Hematopoietic multipotent progenitor cell treated with erythropoietin and hydrocortisone succinate and interleukin-3 and kit ligand, for 8 days (in vitro differentiated cells): ENCODE measurements around the gene PFDN1.

Experiments used
- DNase-seq: peaks from one replicate; pipeline ENCODE4 v3.0.0-alpha.2; 2015

Gene PFDN1

DNA sequence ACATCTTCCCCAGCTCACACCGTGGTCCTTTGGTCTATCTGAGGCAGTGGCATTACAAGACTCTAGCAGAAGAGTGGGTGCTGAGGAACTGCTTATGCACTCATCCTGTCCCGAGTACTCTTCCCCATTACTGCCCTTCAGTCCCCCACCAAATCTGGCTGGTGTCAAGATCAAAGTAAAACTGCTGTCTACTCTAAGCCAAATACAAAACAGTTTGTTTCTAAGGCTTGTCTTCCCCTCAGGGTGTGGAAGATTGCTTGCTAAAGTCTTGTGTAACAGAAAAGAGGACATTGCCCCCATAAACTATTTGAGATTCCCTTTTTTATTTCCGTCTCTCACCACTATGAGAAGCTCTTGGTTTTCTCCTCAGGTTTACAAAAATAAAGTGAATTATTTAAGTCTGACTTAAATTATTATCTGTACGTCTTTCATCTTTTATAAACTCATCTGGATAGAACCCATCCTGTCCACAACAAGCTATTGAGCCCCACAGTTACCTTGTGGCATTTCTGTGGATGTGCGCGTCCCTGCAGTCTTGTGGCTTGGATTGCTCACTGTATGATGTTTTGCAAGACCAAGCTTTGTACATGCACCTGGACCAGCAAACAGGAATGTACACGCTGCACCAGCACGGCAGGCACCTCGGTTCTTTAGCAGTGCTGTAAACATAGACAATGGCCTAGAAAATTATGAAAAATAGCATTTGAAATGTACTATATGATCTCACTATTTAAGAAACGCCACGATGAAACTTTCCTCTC lies 66.9 kb downstream of the PFDN1 start:
- DNase-seq: no peak

GRCh38 chr5:140234377-140234989 lies 68.4 kb downstream of the PFDN1 start:
- no peak for DNase-seq

DNA sequence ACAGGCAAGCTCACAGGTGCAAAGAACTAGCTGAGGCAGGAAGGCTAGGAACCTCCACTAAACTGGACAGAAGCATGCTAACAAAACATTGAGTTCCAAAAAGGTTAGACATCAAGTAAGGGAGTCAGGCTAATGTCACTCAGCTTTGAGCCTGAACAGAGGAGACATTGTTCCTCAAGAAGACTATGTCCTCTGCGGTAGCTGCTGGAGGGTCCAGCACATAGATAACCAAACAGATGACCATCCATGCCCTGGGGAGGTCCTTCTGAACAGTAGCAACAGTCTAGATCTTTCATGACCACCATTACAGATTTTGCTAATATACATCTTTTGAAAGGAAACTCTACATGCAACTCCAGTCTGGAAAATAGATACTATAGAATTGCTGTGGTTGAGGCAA lies 70.2 kb downstream of the PFDN1 start:
- DNase-seq: no peak

DNA sequence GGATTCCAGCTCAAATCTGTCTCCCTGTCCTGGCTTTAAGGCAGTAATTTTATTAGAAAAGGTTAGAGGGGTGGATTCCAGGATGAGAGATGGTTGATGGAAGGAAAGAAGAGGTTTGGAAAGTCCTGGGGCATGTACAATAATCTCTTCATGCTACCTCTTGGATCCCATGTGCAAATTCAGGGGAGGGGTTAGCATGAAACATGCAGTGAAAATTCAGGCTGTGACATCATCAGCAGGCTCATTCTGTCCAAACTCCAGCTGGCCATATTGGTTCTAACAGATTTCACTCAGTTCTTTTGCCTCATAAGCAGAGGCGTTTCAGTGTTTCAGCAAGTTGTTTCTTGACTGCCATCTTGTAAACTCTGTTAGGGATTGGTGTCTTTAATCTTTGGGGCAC lies 72.5 kb downstream of the PFDN1 start:
- no peak for DNase-seq

DNA sequence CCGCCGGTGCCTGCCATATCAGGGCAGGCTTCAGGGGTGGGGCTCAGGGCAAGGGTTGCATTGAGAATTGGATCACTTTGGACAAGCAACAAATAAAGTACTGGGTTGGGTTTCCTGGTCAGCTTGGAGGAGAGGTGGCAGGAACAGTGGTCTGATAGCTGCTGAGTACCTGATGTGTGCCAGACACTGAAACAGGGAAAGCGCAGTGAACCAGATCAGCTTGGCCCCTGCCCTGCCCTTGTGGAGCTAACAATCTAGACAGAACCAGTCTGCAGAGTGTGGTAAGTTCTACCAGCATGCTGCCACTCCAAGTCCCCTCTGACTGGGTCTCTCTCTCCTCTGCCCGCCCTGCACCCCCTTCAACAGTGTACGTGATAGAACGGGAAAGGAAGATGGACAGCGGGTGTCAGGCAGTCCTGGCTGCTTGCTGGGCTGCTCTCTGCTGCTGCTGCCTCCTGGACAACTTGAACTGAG lies 74.5 kb downstream of the PFDN1 start:
- DNase-seq: no peak

DNA sequence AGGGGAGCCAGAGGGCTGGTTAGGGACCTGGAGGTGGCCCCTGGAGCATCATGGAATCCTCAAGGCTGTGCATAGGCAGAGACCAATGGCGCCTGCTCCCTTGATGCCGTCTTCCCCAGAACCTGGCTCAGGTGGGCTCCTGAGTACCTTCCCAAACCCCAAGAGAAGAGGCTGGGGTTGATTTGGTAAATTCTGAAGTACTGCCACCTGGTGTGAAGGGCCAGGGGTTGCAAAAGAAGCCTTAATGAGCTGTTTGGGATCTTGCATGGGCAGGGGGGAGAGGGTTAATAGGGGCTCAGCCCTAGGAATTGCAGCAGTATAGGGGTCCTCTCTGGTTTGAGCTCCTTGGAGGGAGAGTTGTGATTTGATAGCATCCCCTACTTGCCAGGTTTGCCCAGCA lies 75.9 kb downstream of the PFDN1 start:
- DNase-seq: no peak

- no peak for DNase-seq
Observed at GRCh38 chr5:140225396-140225795, 77.5 kb downstream of the PFDN1 start.

DNA sequence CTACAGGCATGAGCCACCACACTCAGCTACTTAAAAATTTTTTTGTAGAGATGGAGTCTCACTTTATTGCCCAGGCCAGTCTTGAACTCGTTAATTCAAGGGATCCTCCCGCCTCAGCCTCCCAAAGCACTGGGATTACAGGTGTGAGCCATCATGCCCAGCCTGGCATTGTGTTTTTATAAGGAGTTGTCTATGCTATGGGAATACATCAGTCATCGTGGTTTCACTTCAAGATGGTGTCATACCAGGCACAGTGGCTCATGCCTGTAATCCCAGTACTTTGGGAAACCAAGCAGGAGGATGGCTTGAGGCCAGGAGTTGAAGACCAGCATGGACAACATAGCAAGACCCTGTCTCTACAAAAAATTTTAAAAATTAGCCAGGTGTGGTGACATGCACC lies 78.2 kb downstream of the PFDN1 start:
- no peak for DNase-seq

- peak; percentile 19 for DNase-seq
Observed at GRCh38 chr5:140223567-140223966, 79.3 kb downstream of the PFDN1 start.

DNA sequence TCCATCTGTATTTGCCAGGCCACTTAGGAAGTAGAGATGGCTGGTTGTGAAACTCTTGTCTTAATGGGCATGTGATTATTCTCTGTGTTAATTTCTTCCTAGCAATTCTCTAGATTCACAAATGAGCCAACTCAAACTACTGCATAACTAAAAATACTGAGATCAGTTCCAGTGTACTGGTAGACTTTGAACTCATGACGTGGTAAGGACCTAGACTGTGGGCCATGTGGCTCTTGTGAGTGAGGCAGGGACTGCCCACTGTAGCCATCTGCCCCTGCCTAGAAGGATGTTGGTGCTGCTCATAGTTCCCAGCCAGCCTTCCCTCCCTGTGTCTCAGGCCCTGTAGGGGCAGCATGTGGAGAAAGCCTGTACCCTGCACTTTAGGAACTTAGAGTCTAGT lies 80.5 kb downstream of the PFDN1 start:
- DNase-seq: no peak

DNA sequence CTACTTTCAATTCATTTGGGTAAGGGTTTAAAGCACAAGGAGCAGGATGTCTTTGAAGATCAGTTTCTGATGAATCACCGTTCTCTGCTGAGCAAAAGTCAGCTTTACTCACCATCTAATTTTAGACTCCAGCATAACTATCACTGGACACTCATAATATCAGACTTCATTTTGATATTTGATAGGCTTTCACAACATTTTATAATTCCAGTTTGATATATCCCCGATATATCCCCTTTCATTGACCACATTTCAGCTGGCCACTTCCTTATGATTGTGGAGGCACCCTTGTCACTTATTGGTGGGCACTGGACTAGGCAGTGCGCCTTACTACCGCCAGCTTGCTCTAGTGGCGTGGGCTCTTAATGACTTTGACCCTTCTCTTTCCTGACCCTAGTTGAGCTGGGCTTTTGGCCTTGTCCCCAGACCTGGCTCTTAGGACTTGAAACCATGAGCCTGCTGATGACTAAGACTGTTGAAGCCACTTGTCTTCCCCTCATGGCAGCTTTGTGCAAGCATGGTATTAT lies 81.1 kb downstream of the PFDN1 start:
- no peak for DNase-seq

- no peak for DNase-seq
Observed at GRCh38 chr5:140220698-140221064, 82.2 kb downstream of the PFDN1 start.

- no peak for DNase-seq
Observed at GRCh38 chr5:140220032-140220697, 82.7 kb downstream of the PFDN1 start.

DNA sequence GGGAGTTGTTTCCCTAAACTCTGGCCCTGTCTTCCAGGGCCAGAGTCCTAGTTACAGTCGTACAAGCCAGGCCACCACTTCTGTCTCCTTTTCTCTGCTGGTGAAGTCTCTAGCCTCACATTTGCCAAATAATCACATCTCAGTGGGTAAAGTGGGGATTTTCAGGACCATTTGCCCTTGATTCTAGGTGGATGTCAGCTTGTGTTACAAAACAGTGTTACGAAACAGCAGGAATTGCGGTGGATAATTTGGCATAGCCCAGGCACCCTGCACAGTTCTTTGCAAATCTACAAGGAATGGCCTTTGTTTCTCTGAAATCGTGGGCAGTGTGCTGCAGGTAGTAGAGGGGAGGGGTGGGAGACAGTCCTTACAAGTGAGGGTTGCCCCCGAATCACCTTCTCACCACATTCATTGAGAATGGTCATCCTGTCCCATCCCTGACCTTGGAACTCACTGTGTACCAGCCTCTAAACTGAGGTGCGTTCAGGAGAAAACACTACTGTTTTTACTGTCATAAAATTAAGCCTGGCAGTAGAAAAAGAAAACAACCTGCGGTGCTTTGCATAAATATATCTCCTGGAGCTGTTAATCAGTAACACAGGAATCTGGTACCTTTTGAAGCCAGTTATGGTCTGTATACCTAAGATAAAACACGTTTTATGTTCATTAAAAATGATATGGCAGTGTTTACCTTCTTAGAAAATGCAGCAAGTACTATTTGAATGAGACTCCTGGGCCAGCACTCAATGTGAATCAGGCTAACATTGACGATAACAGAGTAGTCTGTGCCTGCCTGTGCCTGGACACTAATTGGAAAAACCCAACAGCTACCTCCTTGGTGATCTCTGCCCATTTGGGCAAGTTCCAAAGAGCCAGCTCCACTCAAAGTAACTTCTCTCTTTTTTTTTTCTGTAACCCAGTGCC lies 83.6 kb downstream of the PFDN1 start:
- DNase-seq: peak; percentile 13

DNA sequence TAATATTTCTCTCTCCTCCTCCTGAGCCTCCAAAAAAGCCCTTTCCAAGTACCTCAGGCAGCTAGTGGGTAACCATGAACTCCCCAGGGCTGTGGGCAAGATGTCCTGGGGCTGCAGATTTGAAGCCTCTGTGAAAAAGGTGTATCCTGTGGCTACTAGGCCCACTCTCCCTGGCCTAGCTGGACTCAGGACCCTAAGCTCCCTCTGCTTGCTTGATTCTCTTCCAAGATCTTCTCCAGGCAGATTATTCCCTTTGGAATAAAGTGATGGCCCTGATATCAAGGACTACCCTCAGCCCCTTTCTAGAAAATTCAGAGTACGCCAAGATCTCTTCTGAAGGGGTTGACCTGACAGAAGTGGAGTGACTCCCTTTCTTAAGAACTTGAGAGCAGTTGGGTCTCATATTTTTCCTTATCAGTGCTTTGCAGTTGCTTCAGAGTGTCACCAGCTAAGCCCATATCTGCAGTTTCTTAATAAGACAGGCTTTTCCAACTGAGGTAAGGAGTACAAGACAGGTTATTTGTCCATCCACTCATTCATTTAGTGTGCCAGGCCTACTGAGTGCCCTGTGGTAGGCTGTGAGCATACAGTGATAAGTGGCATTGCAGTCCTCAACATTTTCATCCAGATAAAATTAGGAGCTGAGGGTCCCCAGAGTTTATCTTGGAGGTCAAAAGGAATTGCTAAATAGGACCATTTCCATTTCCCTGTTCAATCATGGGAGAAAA lies 85.4 kb downstream of the PFDN1 start:
- peak; percentile 97 for DNase-seq

- peak; percentile 63 for DNase-seq
Observed at GRCh38 chr5:140216478-140217074, 86.3 kb downstream of the PFDN1 start.

DNA sequence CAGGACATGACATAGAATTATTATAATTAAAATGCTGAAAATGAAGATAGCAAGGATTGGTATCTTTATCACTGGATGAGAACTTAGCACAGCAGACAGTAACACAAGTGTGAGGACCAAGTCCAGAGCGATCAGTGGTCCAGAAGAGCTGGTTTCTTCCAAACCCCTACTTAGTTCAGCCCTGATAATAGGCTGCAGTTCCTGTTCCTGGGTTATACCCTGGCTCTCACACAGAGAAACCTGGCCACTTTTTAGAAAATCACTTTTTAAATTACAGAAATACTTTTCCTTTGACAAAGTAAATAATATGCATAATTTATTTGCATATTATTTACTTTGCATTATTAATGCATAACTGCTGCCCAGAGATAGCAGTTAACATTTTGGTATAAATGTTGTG lies 87.6 kb downstream of the PFDN1 start:
- DNase-seq: no peak

GRCh38 chr5:140214831-140215230 lies 88.1 kb downstream of the PFDN1 start:
- peak; percentile 75 for DNase-seq

- no peak for DNase-seq
Observed at GRCh38 chr5:140213370-140213983, 89.4 kb downstream of the PFDN1 start.

DNA sequence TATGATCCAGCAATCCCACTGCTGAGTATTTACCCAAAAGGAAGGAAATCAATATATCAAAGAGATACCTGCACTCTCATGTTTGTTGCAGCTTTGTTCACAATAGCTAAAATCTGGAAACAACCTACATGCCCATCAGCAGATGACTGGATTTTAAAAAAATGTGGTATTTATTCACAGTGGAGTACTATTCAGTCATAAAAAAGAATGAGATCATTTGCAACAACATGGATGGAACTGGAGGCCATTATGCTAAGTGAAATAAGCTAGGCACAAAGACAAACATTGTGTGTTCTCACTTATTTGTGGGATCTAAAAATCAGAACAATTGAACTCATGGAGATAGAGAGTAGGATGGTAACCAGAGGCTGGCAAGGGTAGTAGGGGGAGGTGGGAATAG lies 94.8 kb downstream of the PFDN1 start:
- DNase-seq: no peak
